GM19025 (cell line): ENCODE measurements around the gene FOXB2.
"Not testable (repeated sequence)": the region's sequence is repeated elsewhere in the genome, so short reads cannot be mapped to it uniquely, and the experiment has no call there.

Source experiments
- ATAC-seq: cut with Tn5 transposase; IDR thresholded peaks from one replicate; pipeline ENCODE4 v1.9.1; 2021; ENCODE audit warnings: mild to moderate bottlenecking, low read depth, moderate library complexity; ENCODE audit not compliant: unreplicated experiment

FOXB2 gene

DNA sequence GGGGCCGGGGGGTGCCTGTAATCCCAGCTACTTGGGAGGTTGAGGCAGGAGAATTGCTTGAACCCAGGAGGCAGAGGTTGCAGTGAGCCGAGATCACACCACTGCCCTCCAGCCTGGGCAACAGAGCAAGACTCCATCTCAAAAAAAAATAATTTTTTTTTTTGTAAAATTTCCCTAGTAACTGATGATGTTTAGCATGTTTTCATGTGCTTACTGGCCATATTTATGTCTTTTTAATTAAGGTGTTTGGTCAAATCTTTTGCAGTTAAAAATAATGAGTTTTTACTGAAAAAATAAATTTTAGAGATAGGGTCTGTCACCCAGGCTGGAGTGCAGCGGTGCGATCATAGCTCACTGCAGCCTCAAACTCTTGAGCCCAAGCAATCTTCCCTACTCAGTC, 24.3 kb downstream of the FOXB2 start:
- ATAC-seq: not testable (repeated sequence)

DNA sequence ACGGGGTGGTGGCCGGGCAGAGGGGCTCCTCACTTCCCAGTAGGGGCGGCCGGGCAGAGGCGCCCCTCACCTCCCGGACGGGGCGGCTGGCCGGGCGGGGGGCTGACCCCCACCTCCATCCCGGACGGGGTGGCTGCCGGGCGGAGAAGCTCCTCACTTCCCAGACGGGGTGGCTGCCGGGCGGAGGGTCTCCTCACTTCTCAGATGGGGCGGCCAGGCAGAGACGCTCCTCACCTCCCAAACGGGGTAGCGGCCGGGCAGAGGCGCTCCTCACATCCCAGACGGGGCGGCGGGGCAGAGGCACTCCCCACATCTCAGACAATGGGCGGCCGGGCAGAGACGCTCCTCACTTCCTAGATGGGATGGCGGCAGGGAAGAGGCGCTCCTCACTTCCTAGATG, 41.2 kb downstream of the FOXB2 start:
- not testable (repeated sequence) for ATAC-seq

DNA sequence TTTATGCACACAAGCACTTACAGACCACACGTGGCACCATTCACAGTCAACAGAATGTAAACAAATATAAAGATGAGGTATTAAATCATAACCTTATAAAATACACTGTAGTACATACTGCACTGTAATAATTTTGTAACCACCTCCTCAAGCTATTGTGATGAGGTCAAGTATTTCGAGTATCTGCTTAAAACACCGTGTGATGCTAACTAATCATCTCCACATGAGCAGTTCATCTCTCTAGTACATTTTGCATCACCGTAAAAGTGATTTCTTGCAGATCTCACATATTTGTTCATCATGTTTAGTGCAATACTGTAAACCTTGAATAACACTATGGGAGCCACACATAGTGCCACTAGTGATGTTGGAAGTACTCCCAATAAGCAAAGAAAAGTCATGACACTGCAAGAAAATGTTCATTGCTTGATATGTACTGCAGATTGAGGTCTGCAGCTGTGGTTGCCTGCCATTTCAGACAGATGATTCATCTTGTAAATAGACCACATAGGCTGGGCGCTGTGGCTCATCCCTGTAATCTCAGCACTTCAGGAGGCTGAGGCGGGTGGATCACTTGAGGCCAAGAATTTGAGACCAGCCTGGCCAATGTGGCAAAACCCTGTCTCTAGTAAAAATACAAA, 44.3 kb downstream of the FOXB2 start:
- no peak for ATAC-seq

DNA sequence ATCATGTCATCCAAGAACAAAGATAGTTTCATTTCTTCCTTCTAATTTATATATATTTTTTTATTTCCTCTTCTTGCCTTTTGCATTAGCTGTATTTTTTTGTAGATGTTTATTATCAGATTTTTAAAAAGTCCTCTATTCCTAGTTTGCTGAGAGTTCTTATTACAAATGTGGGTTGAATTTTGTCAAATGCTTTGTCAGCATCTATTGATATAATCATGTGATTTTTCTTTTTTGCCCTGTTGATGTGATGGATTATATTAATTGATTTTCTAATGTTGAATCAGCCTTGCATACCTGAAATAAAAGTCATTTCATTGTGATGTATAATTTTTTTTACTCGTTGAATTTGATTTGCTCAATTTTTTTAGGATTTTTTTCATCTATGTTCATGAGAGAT, 46.9 kb downstream of the FOXB2 start:
- ATAC-seq: no peak
